H1 (cell line): Measurements from ENCODE around the gene MORN5. TPM values are rescaled to one million over a fixed set of nuclear protein-coding genes. Genes with fewer than 3 reads are reported as not detected.

Source experiments
- CTCF ChIA-PET: fragments of 300-600 bp; sonication (Branson Sonifier 250); formaldehyde crosslinking; loops from one replicate; lab custom pipeline; 2021; ENCODE audit not compliant: partially characterized antibody; lab: Charles Lee
- POLR2A ChIA-PET: fragments of 300-600 bp; sonication (Branson Sonifier 250); formaldehyde crosslinking; loops from one replicate; lab custom pipeline; 2021; ENCODE audit warnings: inconsistent platforms; ENCODE audit not compliant: partially characterized antibody; lab: Charles Lee
- DNase-seq, 2 experiments: peaks; one replicate each; pipeline versions ENCODE4 v3.0.0 to v3.0.0-alpha.2; 2010 to 2022; ENCODE audit warnings: low spot score in 2 of 2, low read depth in 1 of 2, mixed read lengths in 1 of 2
- FAIRE-seq: peaks from 2 replicates; lab custom pipeline; 2011; peaks lifted over from hg19 to GRCh38; lab: Jason Lieb, UNC
- H2AFZ ChIP-seq: 2 replicates; pipeline ENCODE4 v1.8.1; 2012; ENCODE audit warnings: low read length, inconsistent platforms
- H2AK5ac ChIP-seq: 2 replicates; pipeline ENCODE4 v1.6.1; 2013; ENCODE audit warnings: low read depth, low read length
- H2BK120ac ChIP-seq: replicated peaks from 2 replicates; pipeline ENCODE3; 2013; ENCODE audit warnings: low read depth, low read length, inconsistent platforms
- H2BK12ac ChIP-seq: 2 replicates; pipeline ENCODE4 v1.6.1; 2013; ENCODE audit warnings: low read depth, low read length
- H2BK15ac ChIP-seq: 2 replicates; pipeline ENCODE4 v1.6.1; 2013; ENCODE audit warnings: low read length
- H2BK20ac ChIP-seq: 2 replicates; pipeline ENCODE4 v1.6.1; 2013; ENCODE audit warnings: low read length
- H2BK5ac ChIP-seq: 2 replicates; pipeline ENCODE4 v1.6.1; 2013; ENCODE audit warnings: low read depth, low read length
- H3K14ac ChIP-seq: 2 replicates; pipeline ENCODE4 v1.6.1; 2013; ENCODE audit warnings: inconsistent platforms; ENCODE audit not compliant: insufficient read length
- H3K18ac ChIP-seq: 2 replicates; pipeline ENCODE4 v1.6.1; 2013; ENCODE audit warnings: low read length; ENCODE audit errors: extremely low read depth
- H3K23ac ChIP-seq: 2 replicates; pipeline ENCODE4 v1.6.1; 2013; ENCODE audit warnings: inconsistent platforms; ENCODE audit not compliant: insufficient read length
- H3K23me2 ChIP-seq: 2 replicates; pipeline ENCODE4 v1.6.1; 2013; ENCODE audit warnings: low read depth, low read length
- H3K27ac ChIP-seq: 2 replicates; pipeline ENCODE4 v1.6.1; 2011; ENCODE audit warnings: low read depth, low read length, inconsistent platforms
- H3K27me3 ChIP-seq, 4 experiments: replicated peaks in 1 of 4; 1 replicate in 1 of 4; 2 replicates in 3 of 4; pipeline versions ENCODE4 v1.6.1 to v1.8.1; 2011 to 2013; ENCODE audit warnings: low read length in 3 of 4, mild to moderate bottlenecking in 3 of 4, inconsistent platforms in 2 of 4, mixed read lengths in 2 of 4, moderate library complexity in 1 of 4; ENCODE audit not compliant: control insufficient read depth in 3 of 4, insufficient read depth in 3 of 4; ENCODE audit errors: extremely low read depth in 1 of 4
- H3K36me3 ChIP-seq, 4 experiments: 2 replicates each; pipeline versions ENCODE4 v1.6.1 to v1.8.1; 2011 to 2013; ENCODE audit warnings: mild to moderate bottlenecking in 4 of 4, low read length in 3 of 4, moderate library complexity in 2 of 4, control low read depth in 1 of 4, inconsistent platforms in 1 of 4; ENCODE audit not compliant: insufficient read depth in 4 of 4, control insufficient read depth in 2 of 4
- H3K4ac ChIP-seq: replicated peaks from 2 replicates; pipeline ENCODE3; 2013; ENCODE audit warnings: low read length, low read depth, mixed read lengths, inconsistent platforms; ENCODE audit not compliant: insufficient read length
- H3K4me1 ChIP-seq, 4 experiments: replicated peaks in 1 of 4; 1 replicate in 1 of 4; 2 replicates in 3 of 4; pipeline versions ENCODE4 v1.6.1 to v1.8.1; 2011 to 2013; ENCODE audit warnings: low read length in 3 of 4, inconsistent platforms in 2 of 4, mixed read lengths in 1 of 4; ENCODE audit not compliant: insufficient read depth in 4 of 4, control insufficient read depth in 3 of 4
- H3K4me2 ChIP-seq, 2 experiments: 2 replicates each; pipeline versions ENCODE4 v1.6.1 to v1.8.1; 2011 to 2013; ENCODE audit warnings: low read depth in 2 of 2, low read length in 2 of 2, control low read depth in 1 of 2, inconsistent platforms in 1 of 2, mild to moderate bottlenecking in 1 of 2; ENCODE audit not compliant: insufficient read depth in 1 of 2
- H3K4me3 ChIP-seq, 4 experiments: fragments of 200-600, 300-600 bp in 1 of 4; sonication (generic), shearing (Covaris generic), sonication (Bioruptor Twin) in 1 of 4; 2 replicates each; pipeline versions ENCODE4 v1.5.1 to v1.8.1; 2011 to 2016; ENCODE audit warnings: low read length in 4 of 4, low read depth in 3 of 4, control low read depth in 2 of 4, inconsistent platforms in 2 of 4, mild to moderate bottlenecking in 2 of 4, mixed read lengths in 1 of 4, moderate library complexity in 1 of 4; ENCODE audit not compliant: insufficient read depth in 2 of 4; ENCODE audit errors: extremely low read depth in 1 of 4
- H3K56ac ChIP-seq: replicated peaks from 2 replicates; pipeline ENCODE3; 2013; ENCODE audit warnings: low read depth, mild to moderate bottlenecking, mixed read lengths, low read length, inconsistent platforms; ENCODE audit not compliant: insufficient read length
- H3K79me1 ChIP-seq: 2 replicates; pipeline ENCODE4 v1.6.1; 2013; ENCODE audit warnings: low read depth, low read length, control low read depth
- H3K79me2 ChIP-seq, 2 experiments: 2 replicates each; pipeline versions ENCODE4 v1.6.1 to v1.8.1; 2012 to 2013; ENCODE audit warnings: low read length in 2 of 2, mild to moderate bottlenecking in 2 of 2, inconsistent platforms in 1 of 2; ENCODE audit not compliant: insufficient read depth in 2 of 2, control insufficient read depth in 1 of 2
- H3K9ac ChIP-seq, 4 experiments: replicated peaks in 1 of 4; 1 replicate in 1 of 4; 2 replicates in 3 of 4; pipeline versions ENCODE4 v1.6.1 to v1.8.1; 2011 to 2013; ENCODE audit warnings: low read depth in 3 of 4, low read length in 3 of 4, control low read depth in 2 of 4, mild to moderate bottlenecking in 2 of 4, moderate library complexity in 2 of 4, inconsistent platforms in 1 of 4; ENCODE audit errors: extremely low read depth in 1 of 4
- H3K9me3 ChIP-seq, 2 experiments: 2 replicates each; pipeline versions ENCODE4 v1.6.1 to v1.8.1; 2012 to 2013; ENCODE audit warnings: mild to moderate bottlenecking in 2 of 2, moderate library complexity in 2 of 2, control low read depth in 1 of 2, inconsistent platforms in 1 of 2, low read depth in 1 of 2, low read length in 1 of 2, mixed read lengths in 1 of 2; ENCODE audit not compliant: insufficient read depth in 2 of 2
- H4K20me1 ChIP-seq, 2 experiments: replicated peaks in 1 of 2; 2 replicates each; pipeline versions ENCODE3 to v1.8.1; 2011 to 2013; ENCODE audit warnings: inconsistent platforms in 2 of 2, low read length in 2 of 2, mild to moderate bottlenecking in 1 of 2; ENCODE audit not compliant: insufficient read depth in 2 of 2, control insufficient read depth in 1 of 2
- H4K5ac ChIP-seq: 2 replicates; pipeline ENCODE4 v1.6.1; 2013; ENCODE audit warnings: low read length, low read depth, mixed read lengths, inconsistent platforms; ENCODE audit not compliant: insufficient read length
- H4K8ac ChIP-seq: 2 replicates; pipeline ENCODE4 v1.8.0; 2013; ENCODE audit warnings: mild to moderate bottlenecking, moderate library complexity, low read length, inconsistent platforms; ENCODE audit not compliant: insufficient read depth; ENCODE audit errors: extremely low read depth
- H4K91ac ChIP-seq: replicated peaks from 2 replicates; pipeline ENCODE3; 2013; ENCODE audit warnings: low read length, mixed read lengths, inconsistent platforms; ENCODE audit not compliant: insufficient read length
- EP300 ChIP-seq, 2 experiments: IDR thresholded peaks; 1 replicate in 1 of 2; 2 replicates in 1 of 2; pipeline ENCODE4 v1.6.1; 2011 to 2012; ENCODE audit warnings: low read depth in 2 of 2, low read length in 2 of 2, mild to moderate bottlenecking in 2 of 2, borderline replicate concordance in 1 of 2, inconsistent platforms in 1 of 2, moderate library complexity in 1 of 2
- GTF2F1 ChIP-seq: IDR thresholded peaks from 2 replicates; pipeline ENCODE4 v1.6.1; 2012; ENCODE audit warnings: low read depth, low read length, improper control_type of control experiment, borderline replicate concordance
- JUND ChIP-seq: IDR thresholded peaks from 2 replicates; pipeline ENCODE4 v1.6.1; 2011; ENCODE audit warnings: mild to moderate bottlenecking, improper control_type of control experiment, low read length
- MAFK ChIP-seq: IDR thresholded peaks from 2 replicates; pipeline ENCODE4 v1.6.1; 2012; ENCODE audit warnings: low read depth, mild to moderate bottlenecking, improper control_type of control experiment, low read length
- WGBS, 2 experiments: shearing (Covaris generic) in 1 of 2; methylation state at CpG; one replicate each; pipeline versions ENCODE4 v1.1.6 to v1.1.7; 2013 to 2015; ENCODE audit warnings: low lambda C conversion rate in 2 of 2, mixed read lengths in 2 of 2, inconsistent platforms in 1 of 2, low coverage in 1 of 2, missing lambda C conversion rate in 1 of 2; ENCODE audit not compliant: insufficient replicate concordance in 2 of 2, insufficient coverage in 1 of 2, insufficient read length in 1 of 2; ENCODE audit errors: extremely low coverage in 1 of 2, missing lambda C conversion rate in 1 of 2; 5-methylcytosine and 5-hydroxymethylcytosine counted together
- polyA plus RNA-seq, 7 experiments: library from polyadenylated mRNA; depleted of rRNA in 3 of 7; stranded (reverse) in 5 of 7; unstranded in 2 of 7; fragments of >200 nt in 5 of 7; fragments of 200-250 nt in 2 of 7; gene quantifications; 1 replicate in 5 of 7; 2 replicates in 1 of 7; 4 replicates in 1 of 7; pipeline versions ENCODE4 v1.2.1 to v1.2.3, GENCODE V29; 2011 to 2013; ENCODE audit warnings: missing spikeins in 2 of 7, mixed read lengths in 2 of 7
- total RNA-seq: library from RNA; stranded (reverse); fragmentation: NEBNext Ultra II Directional; extraction: Animal tissue kit (Norgen Biotek cat#: 25700); gene quantifications from 2 replicates; pipeline ENCODE4 v1.2.1, GENCODE V29; 2021
- TF ChIP-seq, protein P1 (sequence below), 3 experiments: IDR thresholded peaks; 1 replicate in 2 of 3; 2 replicates in 1 of 3; pipeline versions ENCODE4 v1.5.1 to v1.6.1; 2011; ENCODE audit warnings: low read length in 3 of 3, mild to moderate bottlenecking in 3 of 3, inconsistent platforms in 2 of 3, low read depth in 1 of 3, moderate library complexity in 1 of 3; ENCODE audit not compliant: insufficient read depth in 1 of 3; ENCODE audit errors: control extremely low read depth in 1 of 3
- TF ChIP-seq, protein P2 (sequence below): IDR thresholded peaks from 2 replicates; pipeline ENCODE4 v1.6.1; 2012; ENCODE audit warnings: low read length, inconsistent platforms

MORN5 gene
- total and polyA plus RNA-seq, 2 of the 8 experiments (the other 6 are each of a cell fraction or from before 2014, with no cell fraction given) = not detected

DNA sequence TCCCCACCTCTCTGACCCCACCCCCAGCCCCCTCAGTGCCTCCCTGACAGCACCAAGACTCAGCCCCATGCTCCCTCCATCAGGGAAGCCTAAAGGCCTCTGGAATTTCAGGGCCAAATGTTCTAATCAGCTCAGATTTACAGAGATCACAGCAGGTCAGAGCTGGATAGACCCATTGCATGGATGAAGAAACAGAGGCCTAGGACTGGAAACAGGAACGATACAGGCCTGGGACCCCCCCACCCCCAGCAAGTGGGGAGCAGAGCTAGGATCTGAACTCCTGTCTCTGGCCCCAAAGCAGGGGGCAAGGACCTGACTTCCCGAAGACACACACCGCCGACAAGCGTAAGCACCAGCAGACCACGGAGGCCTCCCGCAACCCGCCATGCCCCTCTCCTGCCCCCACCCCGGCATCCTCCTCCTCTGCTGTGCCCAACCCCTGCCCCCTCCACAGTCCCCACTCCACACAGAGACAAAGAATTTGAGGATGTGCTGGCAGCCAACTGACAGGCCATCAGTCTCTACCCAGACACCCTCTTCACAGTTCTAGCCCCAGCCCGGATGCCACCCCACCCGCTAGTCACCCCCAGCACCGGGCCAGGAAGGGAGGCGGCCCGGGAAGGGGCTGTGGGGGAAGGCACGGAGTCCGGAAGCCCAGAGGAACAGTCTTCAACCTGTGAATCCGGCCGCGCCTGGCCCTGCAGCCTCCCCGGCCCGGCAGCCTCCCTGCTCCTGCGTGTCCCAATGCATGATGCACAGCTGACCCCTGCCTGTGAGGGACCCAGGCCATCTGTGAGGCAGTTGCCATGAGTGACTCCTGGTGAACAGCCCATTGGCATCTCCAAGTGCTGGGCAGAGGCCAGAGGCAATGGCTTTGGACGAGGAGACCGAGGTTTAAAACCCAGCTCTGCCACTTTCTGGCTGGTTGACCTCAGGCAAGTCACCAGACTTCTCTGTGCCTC is 31.4 kb upstream of the MORN5 start:
- DNase-seq (no peak), FAIRE-seq (no peak)
- no peaks in the 10 kb centered on the region for H3K79me2 ChIP-seq
- peaks cover 0 to 1% of the 10 kb centered on the region in 2 experiments for H4K20me1 ChIP-seq
- H3K4me3 ChIP-seq = no peak overlapping the region
- no peak overlapping the region for H2BK5ac ChIP-seq
- no peak overlapping the region for H2BK20ac ChIP-seq
- H3K4me1 ChIP-seq = peaks cover 7 to 25% (median 18%) of the 10 kb centered on the region in 4 experiments
- no peaks in the 10 kb centered on the region for H3K36me3 ChIP-seq
- H3K23me2 ChIP-seq = peaks cover 8% of the 10 kb centered on the region; the same call in 1 of the 2 replicates
- H2AFZ ChIP-seq = no peak overlapping the region
- H2AK5ac ChIP-seq = no peak overlapping the region; the same call in 1 of the 2 replicates
- no peak overlapping the region for H3K27ac ChIP-seq
- H3K56ac ChIP-seq = no peak overlapping the region
- H3K23ac ChIP-seq = no peak overlapping the region
- no peak overlapping the region for H4K91ac ChIP-seq
- POLR2A ChIA-PET = interaction anchor here (1.2 to 1.8 kb wide), 2 partner anchors 13 to 222 kb away, joined by 3 read pairs; no protein-coding TSS in a partner anchor
- H4K5ac ChIP-seq = no peak overlapping the region
- no peak overlapping the region for H3K9ac ChIP-seq
- CTCF ChIA-PET = interaction anchor here (1.1 to 15.6 kb wide), 13 partner anchors 7 to 217 kb away, joined by 3 to 544 read pairs (median 43); partner anchors contain the start of genes MORN5, MRRF, NDUFA8 and RBM18
- no peaks in the 10 kb centered on the region for H3K9me3 ChIP-seq
- no peak overlapping the region for H3K18ac ChIP-seq
- no peak overlapping the region for H3K4ac ChIP-seq
- no peak overlapping the region for H2BK120ac ChIP-seq
- no peak overlapping the region for H4K8ac ChIP-seq
- H3K27me3 ChIP-seq = peaks cover 9 to 31% (median 27%) of the 10 kb centered on the region in 4 experiments
- H3K79me1 ChIP-seq = no peaks in the 10 kb centered on the region
- no peak overlapping the region for H3K14ac ChIP-seq
- WGBS, 2 experiments = 81% methylated on average over 14 of the region's 24 CpGs; no CpG with 5 or more reads in 1 of the 2 experiments
- peak overlapping the region; percentile 50; the same call in 1 of the 2 replicates for H2BK12ac ChIP-seq
- no peak overlapping the region for H2BK15ac ChIP-seq
- H3K4me2 ChIP-seq = no peak overlapping the region
- TF ChIP-seq MAFK = no peak
- TF ChIP-seq, protein P1, sequence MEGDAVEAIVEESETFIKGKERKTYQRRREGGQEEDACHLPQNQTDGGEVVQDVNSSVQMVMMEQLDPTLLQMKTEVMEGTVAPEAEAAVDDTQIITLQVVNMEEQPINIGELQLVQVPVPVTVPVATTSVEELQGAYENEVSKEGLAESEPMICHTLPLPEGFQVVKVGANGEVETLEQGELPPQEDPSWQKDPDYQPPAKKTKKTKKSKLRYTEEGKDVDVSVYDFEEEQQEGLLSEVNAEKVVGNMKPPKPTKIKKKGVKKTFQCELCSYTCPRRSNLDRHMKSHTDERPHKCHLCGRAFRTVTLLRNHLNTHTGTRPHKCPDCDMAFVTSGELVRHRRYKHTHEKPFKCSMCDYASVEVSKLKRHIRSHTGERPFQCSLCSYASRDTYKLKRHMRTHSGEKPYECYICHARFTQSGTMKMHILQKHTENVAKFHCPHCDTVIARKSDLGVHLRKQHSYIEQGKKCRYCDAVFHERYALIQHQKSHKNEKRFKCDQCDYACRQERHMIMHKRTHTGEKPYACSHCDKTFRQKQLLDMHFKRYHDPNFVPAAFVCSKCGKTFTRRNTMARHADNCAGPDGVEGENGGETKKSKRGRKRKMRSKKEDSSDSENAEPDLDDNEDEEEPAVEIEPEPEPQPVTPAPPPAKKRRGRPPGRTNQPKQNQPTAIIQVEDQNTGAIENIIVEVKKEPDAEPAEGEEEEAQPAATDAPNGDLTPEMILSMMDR (IDR thresholded peaks at IDR 0.05; ENCODE audit: control extremely low read depth in 1 of 3, insufficient read depth in 1 of 3, low read depth in 1 of 3, low read length in 3 of 3) = no peak
- TF ChIP-seq, protein P2, sequence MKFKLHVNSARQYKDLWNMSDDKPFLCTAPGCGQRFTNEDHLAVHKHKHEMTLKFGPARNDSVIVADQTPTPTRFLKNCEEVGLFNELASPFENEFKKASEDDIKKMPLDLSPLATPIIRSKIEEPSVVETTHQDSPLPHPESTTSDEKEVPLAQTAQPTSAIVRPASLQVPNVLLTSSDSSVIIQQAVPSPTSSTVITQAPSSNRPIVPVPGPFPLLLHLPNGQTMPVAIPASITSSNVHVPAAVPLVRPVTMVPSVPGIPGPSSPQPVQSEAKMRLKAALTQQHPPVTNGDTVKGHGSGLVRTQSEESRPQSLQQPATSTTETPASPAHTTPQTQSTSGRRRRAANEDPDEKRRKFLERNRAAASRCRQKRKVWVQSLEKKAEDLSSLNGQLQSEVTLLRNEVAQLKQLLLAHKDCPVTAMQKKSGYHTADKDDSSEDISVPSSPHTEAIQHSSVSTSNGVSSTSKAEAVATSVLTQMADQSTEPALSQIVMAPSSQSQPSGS = no peak
- TF ChIP-seq JUND = no peak
- no peak for TF ChIP-seq GTF2F1
- TF ChIP-seq EP300 (IDR thresholded peaks at IDR 0.05; ENCODE audit: borderline replicate concordance in 1 of 2, low read depth in 2 of 2, low read length in 2 of 2) = no peak
